Measurements from ENCODE around the gene CCDC70.

CCDC70 gene

DNA sequence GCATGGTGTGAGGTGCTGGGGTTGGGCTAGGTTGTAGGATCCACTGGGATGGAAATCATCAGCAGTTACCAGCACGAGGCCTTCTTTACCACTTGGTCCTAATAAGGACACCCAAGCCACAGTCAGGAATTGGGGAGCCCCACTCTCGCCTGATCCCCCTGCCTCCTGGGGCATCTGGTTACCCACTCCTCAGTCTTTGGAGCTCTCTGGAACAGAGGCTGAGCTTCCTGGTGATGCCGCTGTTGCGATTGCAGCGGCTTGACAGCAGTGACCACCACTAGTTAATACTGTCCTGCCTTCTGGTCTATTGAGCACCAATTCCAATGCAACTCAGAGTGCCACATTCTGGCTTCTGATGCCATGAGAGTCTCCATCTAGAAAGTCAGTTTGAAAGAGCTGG lies 30.2 kb upstream of the CCDC70 start:
- no peak for DNase-seq

DNA sequence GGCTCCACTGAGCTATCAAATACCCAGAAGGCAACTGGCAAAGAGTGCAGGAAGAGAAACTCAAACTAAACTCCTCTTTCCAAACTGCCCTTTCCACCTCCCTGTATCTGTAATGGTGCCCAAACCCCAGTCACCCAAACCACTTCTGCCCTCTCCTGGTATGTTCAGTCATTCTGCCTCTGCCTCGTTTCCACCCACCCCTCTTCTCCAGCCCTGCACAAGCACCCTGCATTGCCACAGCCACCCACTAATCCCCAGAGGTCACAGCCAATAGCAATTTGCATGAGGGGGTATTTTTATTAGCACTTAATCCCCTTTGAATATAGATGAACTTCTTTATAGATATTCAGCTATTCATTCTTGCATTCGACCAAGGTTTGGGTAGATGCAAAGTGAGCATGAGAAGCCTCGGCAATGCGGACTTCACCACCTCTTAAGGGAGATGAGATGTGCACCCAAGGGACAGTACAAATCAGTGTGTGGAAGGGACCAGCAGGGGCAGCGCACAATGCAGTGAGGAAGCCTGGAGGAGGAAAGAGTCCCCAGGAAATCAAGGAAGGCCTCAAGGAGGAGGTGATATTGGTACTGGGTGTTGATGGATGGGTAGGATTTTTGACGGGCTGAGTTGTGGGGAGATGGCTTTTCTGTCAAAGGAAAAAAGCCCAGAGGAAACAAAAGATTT lies 29.2 kb upstream of the CCDC70 start:
- peak; percentile 19 for DNase-seq

DNA sequence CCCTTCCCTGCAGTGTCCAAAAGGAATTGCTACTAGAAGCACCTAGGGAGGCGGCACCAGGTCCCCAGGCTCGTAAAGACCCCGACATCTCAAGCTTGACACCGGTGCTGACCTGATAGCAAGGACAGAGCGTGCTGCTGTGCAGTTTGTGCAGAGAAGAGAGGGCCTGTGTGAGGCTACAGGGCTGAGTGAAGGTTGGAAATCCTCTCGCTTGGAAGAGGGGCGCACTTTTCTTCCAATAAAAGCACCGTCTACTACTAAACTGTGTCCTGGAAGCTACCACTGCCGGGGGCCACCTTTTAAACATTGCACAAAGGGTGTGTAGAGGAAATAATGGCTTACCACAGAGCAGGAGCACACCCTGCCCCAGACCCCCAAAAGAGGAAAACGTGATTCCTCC lies 27.8 kb upstream of the CCDC70 start:
- DNase-seq = no peak

DNA sequence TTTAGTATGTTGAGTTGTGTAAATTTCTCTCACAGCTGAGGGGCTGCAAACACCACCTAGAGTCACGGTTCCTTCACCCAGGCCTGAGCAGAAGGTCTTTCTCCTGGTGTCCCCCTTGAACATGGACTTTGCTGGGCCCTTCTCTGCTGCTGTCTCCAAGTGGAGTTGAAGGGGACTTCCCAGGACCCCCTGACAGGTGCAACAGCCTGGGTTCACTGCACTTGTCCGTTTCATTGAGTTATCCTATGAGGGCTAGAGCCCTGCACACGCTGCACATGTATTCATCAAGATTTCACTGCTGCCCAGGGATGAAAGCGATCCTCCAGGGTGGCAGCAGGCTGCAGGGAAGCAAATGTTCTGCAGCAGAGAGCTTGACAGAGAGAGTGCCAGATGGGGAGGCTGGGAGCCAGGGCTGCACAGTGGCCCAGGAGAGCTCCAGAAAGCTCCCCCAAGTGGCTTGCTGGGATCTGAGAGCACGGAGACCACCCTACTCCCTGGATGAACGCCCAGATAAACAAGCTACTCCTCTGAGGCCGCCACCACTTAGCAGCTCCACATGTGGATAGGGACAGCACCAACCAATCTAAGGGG lies 27.1 kb upstream of the CCDC70 start:
- peak; percentile 84 for DNase-seq

DNA sequence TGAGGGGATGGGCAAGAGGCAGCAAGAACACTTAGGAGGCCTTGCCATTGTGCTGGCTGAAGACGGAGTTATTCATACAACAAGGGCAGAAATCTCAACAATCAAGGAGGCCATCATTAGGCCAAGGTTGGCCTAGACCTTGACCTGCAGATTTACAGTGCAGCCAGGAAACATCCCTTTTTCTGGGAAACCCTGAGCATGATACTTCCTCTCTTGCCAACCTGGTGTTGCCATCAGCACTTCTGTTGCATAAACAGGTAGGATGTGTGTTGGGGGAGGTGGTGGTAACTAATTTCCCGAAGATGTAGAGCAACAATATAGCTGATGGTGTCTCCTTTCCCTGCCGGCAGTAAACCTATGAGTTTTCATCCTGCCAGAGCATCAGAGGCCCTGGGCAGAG lies 24.8 kb upstream of the CCDC70 start:
- no peak for DNase-seq

DNA sequence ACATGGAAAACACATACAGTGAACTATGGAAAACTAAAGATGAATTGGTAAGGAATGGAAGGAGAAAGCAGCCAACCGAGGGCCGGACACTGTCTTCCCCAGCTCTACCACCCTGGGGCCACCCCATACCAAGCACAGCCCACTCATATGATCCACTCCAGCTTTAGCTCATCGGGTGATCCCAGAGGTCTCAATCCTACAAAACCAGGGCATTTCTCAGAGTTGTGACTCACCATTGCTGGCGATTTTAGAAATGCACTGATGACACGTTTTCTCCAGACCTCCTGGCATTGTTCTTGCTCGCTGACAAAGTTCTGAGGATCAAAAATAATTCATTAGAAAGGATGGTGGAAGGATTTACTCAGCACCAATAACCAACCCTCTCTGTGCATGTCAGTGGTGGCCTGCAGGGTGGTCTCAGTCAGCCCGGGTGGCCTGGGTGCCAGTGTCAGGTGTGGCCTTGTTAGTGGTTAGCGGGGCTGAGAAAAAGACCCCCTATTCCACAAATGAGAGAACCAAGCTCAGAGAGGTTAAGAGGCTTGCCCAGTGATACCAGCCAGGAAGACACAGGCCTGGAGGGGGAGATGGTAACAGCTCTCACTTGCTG lies 23.4 kb upstream of the CCDC70 start:
- DNase-seq = no peak

DNA sequence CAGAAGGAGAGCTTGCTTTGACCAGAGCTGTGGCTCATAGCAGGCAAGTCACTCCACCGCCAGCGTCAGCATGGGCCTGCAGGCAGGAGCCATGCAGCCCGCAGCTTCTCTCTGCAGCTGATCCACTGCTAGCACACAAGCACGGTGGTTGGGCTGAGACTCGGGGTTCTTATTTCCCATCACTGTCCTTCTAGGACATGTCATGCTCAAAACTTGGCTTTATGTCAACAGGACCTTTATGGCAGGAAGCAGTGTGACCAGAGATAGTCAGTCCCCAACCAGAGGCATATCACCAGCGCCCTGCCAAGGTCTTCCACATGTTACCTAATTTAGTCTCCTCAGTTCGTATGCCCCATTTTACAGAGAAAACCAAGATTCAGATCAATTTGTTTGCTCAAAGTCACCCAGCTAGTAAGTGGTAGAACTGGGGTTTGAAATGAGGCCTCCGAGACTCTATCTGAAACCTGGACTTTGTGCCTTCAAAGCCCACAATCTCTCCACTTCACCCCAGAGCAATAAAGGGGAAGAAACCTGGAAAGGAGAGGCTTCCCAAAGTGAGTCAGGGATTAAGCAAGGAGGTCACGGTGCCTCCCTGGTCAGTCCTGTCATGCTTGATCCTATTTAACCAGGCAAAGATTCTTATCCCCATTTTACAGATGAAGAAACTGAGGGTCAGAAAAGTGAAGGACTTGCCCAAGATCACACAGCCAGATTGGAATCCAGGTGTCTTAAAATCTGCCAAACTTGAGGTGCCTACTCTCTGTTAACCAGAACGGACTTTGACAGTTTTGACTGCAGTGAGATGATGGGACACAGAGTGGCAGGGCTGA lies 21.8 kb upstream of the CCDC70 start:
- no peak for DNase-seq

DNA sequence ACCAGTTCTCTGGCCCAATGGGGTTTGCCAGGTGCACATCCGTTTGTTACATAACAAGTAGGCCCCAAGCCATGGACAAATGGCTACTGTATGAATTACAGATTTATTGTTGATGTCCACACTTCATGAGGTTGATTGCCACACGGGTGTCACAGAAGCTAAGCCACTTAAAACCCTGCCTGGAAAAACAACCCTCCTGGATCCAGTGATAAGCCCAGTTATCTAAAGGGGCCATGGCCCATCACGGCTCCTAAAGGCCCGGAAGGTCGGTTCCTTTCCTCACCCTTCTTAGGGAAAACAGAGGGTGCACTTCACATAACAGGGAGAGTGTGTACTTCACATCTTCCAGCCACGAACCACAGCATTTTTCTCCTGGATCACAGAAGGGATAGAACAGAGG lies 20.9 kb upstream of the CCDC70 start:
- DNase-seq = no peak

DNA sequence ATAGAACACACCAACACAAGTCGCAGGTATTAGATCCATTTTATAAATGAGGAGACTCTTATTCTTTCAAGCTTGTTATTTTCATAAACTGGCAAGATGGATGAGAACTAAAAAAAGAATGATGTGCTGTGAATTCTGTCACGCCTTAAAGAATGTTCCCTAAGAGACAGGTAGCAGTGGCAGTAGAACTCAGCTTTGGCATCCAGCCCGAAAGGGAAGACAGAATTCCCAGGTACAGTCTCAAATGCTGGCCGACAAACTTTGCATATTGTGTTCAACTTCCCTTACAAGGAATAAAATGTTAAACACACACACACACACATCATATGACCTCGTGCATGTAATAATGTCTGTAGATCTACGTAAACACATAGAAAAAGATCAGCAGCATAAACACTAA lies 20.0 kb upstream of the CCDC70 start:
- no peak for DNase-seq

DNA sequence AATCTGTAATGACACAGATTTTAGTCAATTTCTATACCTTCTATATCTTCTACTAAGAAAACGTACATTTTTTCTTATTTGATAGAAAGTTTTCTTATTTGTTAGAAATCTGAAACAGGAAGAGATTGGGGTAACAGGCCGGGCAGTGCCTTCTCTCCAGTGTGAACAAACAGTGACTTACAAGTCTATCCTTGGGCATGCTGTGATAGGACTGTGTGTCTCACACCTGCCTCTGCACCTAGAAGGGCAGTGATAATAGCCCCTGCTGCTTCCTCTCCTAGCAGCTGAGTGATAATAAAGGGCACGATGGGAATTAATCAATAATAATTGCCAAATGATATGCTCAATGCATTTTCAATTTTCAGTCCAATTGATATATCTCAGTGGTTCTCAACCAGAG lies 18.2 kb upstream of the CCDC70 start:
- no peak for DNase-seq

DNA sequence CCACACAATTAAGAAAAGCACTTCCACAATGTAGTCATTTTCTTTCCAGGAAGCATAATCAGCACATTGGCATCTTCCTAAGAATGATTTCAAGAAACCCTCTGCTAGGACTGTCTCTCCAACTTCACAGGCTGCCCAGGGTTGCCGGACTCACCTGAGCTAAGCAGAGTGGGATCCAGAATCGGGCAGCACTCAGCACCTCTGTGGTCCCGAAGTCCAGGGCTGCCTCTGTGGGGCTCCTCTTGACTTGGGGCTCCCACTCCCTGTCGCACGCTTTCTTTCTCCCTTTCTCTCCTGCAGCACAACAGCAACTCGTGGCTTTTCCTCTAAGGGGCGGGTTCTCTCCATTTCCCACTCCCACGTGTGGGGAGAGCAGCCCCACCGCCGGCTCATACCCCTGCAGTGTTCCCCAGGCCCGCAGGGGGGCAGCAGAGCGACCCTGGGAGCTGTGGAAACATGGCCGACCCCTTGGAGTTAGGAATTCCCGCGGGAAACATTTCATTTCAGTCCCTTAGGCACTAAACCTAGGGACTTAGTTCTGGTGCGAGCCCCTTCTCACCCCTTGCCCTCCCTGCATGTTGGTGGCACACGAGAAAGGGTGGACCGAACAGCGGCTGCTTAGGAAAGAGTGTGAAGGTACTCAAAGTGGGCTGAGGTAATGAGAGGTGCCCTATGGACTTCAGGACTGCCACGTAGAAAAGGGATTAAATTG lies 16.8 kb upstream of the CCDC70 start, which contains the start of gene TMEM272:
TMEM272 (minus strand) TSS at position 316 of the 712 bp plus-strand sequence. CDS start 6,647 bp downstream, outside the sequence.
- no peak for DNase-seq

DNA sequence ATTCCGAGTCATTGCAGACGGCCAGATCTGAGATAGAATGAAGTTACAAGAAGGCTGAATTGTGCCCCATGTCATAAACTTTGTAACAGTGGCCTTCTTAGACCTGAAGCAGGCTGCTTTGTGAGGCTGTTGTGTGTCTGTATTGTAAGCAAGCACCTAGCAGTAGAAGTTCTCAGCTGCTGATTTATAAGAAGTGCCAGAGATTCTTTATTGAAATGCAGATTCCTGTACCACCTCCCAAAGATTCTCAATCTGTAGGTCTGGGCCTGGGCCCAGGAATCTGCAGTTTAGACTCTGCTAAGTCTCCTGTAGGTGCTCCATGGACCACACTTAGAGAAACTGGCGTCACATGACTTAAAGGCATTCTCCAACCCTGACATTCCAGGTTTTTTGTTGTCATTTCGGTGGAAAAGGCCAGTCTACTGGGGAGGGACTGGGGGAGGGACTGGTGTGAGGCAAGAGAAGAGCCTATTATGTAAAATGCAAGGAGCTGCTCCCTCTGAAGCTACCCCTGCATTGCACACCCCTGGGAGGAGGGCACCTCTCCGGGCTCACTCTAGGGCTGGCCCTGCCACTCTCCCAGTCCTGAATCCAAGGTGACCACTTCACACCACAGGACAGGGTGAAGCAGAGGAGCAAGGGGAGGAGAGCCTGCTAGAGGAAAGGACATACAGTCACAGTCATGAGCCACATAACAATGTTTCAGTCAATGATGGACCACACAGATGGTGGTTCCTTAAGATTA lies 16.0 kb upstream of the CCDC70 start:
- no peak for DNase-seq

DNA sequence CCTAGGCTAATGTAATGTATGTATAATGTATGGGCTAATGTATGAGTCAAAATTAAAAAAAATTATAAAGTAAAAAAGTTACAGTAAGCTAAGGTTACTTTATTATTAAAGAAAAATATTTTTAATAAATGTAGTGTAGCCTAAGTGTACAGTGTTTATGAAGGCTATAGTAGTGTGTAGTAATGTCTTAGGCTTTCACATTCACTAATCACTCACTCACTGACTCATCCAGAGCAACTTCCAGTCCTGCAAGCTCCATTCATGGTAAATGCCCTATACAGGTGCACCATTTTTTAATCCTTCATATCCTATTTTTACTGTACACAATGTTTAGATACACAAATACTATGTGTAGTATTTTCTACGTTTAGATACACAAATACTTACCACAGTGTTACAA lies 15.0 kb upstream of the CCDC70 start:
- no peak for DNase-seq

DNA sequence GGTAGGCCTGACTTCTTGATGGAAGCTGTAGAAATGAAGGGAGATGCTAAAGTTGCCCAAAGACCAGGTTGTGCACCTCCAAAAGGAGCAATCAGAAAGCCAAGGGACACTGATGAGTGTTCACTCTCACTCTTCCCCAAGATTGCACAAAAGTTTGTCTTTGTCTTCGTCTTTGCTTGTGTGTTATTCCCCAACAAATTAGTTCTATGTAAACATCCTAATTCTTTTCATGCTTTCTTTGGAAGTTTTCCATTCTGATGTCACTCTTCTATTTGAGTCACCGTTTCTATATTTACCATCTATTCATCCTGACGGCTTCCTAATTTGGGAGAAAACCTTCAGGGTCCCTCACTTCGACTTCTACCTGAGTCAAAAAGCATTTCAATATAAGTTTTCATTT lies 13.1 kb upstream of the CCDC70 start:
- no peak for DNase-seq

DNA sequence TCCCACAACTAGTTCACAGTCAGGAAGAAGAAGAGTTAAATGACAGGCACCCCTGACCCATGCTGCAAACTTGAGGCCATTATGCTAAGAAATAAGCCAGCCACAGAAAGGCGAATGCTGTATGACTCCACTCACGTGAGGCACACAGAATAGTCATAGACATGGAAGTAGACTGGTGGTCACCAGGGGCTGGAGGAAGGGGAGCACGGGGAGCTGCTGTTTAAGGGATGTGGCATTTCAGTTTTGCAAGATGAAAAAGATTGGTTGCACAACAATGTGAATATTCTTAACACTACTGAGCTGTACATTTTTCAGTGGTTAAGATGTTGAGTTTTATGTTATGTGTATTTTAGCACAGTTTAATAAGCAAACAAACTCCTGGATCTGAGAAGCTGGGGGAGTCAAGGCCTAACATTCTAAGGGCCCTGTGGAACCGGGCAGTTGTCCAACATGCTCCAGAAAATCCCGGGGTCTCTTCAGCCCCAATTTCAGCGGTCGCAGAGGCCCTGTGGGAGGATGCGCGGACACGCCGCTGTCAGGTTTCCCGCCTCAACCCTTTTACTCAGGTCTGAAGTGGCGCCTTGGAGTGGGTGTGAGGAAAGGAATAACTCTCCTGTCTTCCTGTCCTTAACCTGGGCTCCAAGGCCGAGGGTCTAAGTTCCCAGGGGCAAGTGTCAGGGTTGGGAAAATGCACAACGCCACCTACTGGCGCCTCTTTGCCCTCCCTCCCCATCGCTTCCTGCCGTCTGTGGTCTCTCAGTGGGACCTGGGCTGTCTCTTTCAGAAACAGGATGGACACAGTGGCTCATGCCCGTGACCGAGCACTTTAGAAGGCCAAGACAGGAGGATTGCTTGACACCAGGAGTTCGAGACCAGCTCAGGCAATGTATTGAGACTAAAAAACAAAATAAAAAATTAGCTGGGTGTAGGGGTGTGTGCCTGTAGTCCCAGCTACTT lies 12.3 kb upstream of the CCDC70 start:
- DNase-seq = no peak

DNA sequence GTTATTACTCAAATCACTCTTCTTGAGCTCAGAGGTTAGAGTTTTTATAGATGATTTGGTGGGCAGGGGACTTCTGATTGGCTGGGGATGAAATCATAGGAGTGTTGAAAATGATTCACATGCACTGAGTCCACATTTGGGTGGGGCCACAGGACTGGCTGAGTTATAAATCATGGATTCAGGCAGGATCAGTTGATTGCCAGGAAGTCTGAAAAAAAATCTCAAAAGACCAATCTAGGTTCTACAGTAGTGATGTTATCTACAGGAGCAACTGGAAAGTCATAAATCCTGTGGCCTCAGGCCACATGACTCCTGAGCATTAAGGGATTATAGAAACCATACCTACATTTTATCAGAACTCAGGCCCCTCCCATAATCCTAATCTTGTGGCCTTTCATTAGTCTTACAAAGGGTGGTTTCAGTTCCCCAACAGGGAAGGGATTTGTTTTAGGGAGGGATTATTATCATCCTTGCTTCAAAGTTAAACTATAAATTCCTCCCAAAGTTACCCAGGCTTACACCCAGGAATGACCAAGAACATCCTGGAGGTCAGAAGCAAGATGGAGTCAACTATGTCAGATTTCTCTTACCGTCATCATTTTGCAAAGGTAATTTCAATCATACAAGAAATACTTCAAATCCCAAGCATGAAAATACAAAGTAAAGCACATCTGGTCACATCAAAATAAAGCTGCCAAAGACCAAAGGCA lies 5.6 kb upstream of the CCDC70 start:
- no peak for DNase-seq

DNA sequence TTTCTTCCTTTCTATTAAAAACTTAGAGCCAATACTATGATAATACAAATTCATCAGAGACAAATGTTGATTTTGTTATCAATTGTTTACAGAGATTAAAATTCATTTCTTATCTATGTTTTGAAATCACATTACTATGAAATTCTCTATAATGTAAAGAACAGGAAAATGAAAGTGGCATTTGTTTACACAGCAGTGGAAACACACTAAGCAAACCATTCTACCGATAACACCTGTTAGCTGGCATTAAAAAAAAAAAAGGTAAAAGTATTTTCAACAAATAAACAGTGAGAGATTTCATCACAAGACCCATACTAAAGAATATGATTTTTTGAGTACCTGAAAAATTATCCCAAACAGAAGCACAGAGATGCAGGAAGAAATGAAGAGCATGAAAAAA lies 4.8 kb upstream of the CCDC70 start:
- DNase-seq = no peak

DNA sequence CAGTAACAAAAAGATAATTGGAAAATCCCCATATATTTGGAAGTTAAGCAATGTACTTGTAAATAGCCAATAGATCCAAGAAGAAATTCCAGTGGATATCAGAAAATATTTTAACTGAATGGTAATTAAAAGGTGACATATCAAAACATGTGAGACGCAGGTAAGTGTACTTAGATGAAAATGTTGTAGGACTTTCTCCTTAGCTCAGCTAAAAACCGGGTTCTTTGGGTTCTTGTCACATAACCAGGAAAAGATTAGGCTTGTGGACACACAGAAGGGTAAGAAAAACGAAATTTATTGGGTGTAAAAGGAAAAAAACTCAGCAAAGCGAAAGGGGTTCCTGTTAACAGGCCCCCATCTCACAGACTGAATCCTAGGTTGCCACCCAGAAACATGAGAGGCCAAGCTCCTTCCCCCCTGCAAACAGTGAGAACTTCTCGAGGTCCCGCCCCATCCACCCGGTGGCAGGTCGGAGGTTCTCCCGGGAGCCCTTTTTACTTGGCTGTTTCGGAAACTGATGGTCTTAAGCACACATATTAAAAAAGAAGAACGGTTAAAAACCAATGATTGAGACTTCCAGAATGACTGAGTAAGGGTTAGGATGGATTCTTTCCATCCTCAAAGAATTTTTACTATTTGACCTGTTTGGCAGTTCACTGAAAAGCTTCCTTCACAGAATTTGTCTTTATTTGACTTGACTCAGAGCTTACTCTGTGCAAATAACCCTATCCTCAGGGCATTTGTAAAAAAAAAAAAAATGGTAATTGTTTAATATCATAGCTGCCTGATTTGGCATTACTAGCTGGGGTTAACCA lies 3.1 kb upstream of the CCDC70 start:
- DNase-seq = no peak

DNA sequence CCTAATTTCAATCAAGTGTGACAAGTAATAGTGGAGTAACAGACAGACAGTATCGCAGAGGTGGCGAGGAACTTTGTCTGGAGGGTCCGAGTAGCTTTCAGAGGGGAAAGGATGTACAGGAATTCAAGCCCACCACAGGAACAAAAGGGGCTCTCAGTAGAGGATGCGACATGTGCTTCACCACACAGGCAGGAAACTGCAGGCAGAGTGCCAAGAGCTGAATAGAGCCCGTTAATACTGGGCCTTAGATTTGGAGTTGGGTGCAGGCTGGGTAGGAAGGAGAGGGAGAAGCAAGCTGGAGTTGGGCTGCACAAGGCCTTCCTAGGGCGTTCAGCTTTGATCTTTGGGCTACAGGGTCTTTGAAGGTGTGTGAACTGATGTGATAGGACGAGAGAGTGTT lies 1.2 kb downstream of the CCDC70 start:
- no peak for DNase-seq

Data from DMS 273 treated with DMSO at 0.1 percent for 48 hours (cell line).